Measurements from ENCODE around the gene SRPRB.

SRPRB gene

GRCh38 chr3:133853063-133853924 lies 47.7 kb downstream of the SRPRB start:
- Histone ChIP-seq H2BK12ac (ENCODE audit: low read length) (no peak overlapping the region), H3K36me3 (replicated peaks in 1 of 2; ENCODE audit: control insufficient read depth in 2 of 2, insufficient read depth in 2 of 2, low read length in 2 of 2) (no peaks in the 10 kb centered on the region), H2AFZ (ENCODE audit: low read length) (no peak overlapping the region), H2AK5ac (ENCODE audit: low read depth, low read length) (no peak overlapping the region), H2BK5ac (ENCODE audit: low read length) (no peak overlapping the region), H3K27ac (replicated peaks; ENCODE audit: low read length) (no peak overlapping the region), H4K8ac (ENCODE audit: low read depth, low read length) (no peak overlapping the region), H3K9ac (ENCODE audit: low read depth, low read length, poor library complexity) (no peak overlapping the region), H3K14ac (ENCODE audit: low read length) (no peak overlapping the region), H3K4me1 (ENCODE audit: control insufficient read depth in 2 of 2, insufficient read depth in 1 of 2, low read depth in 1 of 2, low read length in 2 of 2) (peaks cover 0 to 1% of the 10 kb centered on the region in 2 donors), H3K4me2 (ENCODE audit: insufficient read depth, low read length, poor library complexity, severe bottlenecking) (no peak overlapping the region), H3K23ac (ENCODE audit: low read depth, low read length, poor library complexity) (no peak overlapping the region), H3K79me1 (ENCODE audit: low read depth, low read length) (peaks cover 2% of the 10 kb centered on the region), H3K9me3 (replicated peaks in 1 of 2; ENCODE audit: control insufficient read depth in 2 of 2, insufficient read depth in 1 of 2, low read depth in 1 of 2, low read length in 2 of 2) (no peaks in the 10 kb centered on the region), H3K4me3 (ENCODE audit: low read length in 2 of 2) (no peak overlapping the region), H2BK120ac (ENCODE audit: low read depth, low read length) (no peak overlapping the region), H3K4ac (ENCODE audit: low read length) (no peak overlapping the region), H4K91ac (ENCODE audit: low read depth, low read length, poor library complexity) (no peak overlapping the region), H3K27me3 (ENCODE audit: control insufficient read depth in 3 of 3, insufficient read depth in 3 of 3, low read depth in 1 of 3, low read length in 3 of 3) (peaks cover 0 to 15% (median 0%) of the 10 kb centered on the region in 3 experiments), H2BK15ac (ENCODE audit: low read length) (no peak overlapping the region), H3K18ac (ENCODE audit: low read length) (no peak overlapping the region)
- no CpG with 5 or more reads among the region's 5 CpGs for WGBS, 2 donors (ENCODE audit: extremely low coverage in 2 of 2, insufficient read length in 2 of 2, insufficient replicate concordance in 1 of 2)
- DNase-seq (ENCODE audit: low spot score), result no peak

- Histone ChIP-seq H3K14ac (ENCODE audit: low read length) (no peak overlapping the region), H2BK12ac (ENCODE audit: low read length) (no peak overlapping the region), H4K8ac (ENCODE audit: low read depth, low read length) (no peak overlapping the region), H2BK5ac (ENCODE audit: low read length) (no peak overlapping the region), H3K4me1 (ENCODE audit: control insufficient read depth in 2 of 2, insufficient read depth in 1 of 2, low read depth in 1 of 2, low read length in 2 of 2) (peaks cover 0 to 1% of the 10 kb centered on the region in 2 donors), H2BK15ac (ENCODE audit: low read length) (no peak overlapping the region), H4K91ac (ENCODE audit: low read depth, low read length, poor library complexity) (no peak overlapping the region), H3K4me3 (ENCODE audit: low read length in 2 of 2) (no peak overlapping the region), H3K23ac (ENCODE audit: low read depth, low read length, poor library complexity) (no peak overlapping the region), H3K27ac (replicated peaks; ENCODE audit: low read length) (no peak overlapping the region), H3K79me1 (ENCODE audit: low read depth, low read length) (peaks cover 2% of the 10 kb centered on the region), H3K27me3 (ENCODE audit: control insufficient read depth in 3 of 3, insufficient read depth in 3 of 3, low read depth in 1 of 3, low read length in 3 of 3) (peaks cover 0 to 15% (median 0%) of the 10 kb centered on the region in 3 experiments), H2AK5ac (ENCODE audit: low read depth, low read length) (no peak overlapping the region), H3K4ac (ENCODE audit: low read length) (no peak overlapping the region), H3K36me3 (replicated peaks in 1 of 2; ENCODE audit: control insufficient read depth in 2 of 2, insufficient read depth in 2 of 2, low read length in 2 of 2) (no peaks in the 10 kb centered on the region), H3K18ac (ENCODE audit: low read length) (no peak overlapping the region), H3K9me3 (replicated peaks in 1 of 2; ENCODE audit: control insufficient read depth in 2 of 2, insufficient read depth in 1 of 2, low read depth in 1 of 2, low read length in 2 of 2) (no peaks in the 10 kb centered on the region), H3K9ac (ENCODE audit: low read depth, low read length, poor library complexity) (no peak overlapping the region), H3K4me2 (ENCODE audit: insufficient read depth, low read length, poor library complexity, severe bottlenecking) (no peak overlapping the region), H2BK120ac (ENCODE audit: low read depth, low read length) (no peak overlapping the region), H2AFZ (ENCODE audit: low read length) (no peak overlapping the region)
- WGBS, 2 donors (ENCODE audit: extremely low coverage in 2 of 2, insufficient read length in 2 of 2, insufficient replicate concordance in 1 of 2), result no CpG with 5 or more reads among the region's 2 CpGs
- no peak for DNase-seq (ENCODE audit: low spot score)
These were observed 48.3 kb downstream of the SRPRB start for GRCh38 chr3:133853925-133854227.

GRCh38 chr3:133854264-133855001 lies 48.8 kb downstream of the SRPRB start:
- Histone ChIP-seq H2AK5ac (ENCODE audit: low read depth, low read length) (no peak overlapping the region), H3K4ac (ENCODE audit: low read length) (no peak overlapping the region), H3K36me3 (replicated peaks in 1 of 2; ENCODE audit: control insufficient read depth in 2 of 2, insufficient read depth in 2 of 2, low read length in 2 of 2) (no peaks in the 10 kb centered on the region), H3K27me3 (ENCODE audit: control insufficient read depth in 3 of 3, insufficient read depth in 3 of 3, low read depth in 1 of 3, low read length in 3 of 3) (peaks cover 0 to 15% (median 0%) of the 10 kb centered on the region in 3 experiments), H4K8ac (ENCODE audit: low read depth, low read length) (no peak overlapping the region), H3K4me2 (ENCODE audit: insufficient read depth, low read length, poor library complexity, severe bottlenecking) (no peak overlapping the region), H4K91ac (ENCODE audit: low read depth, low read length, poor library complexity) (no peak overlapping the region), H3K9me3 (replicated peaks in 1 of 2; ENCODE audit: control insufficient read depth in 2 of 2, insufficient read depth in 1 of 2, low read depth in 1 of 2, low read length in 2 of 2) (no peaks in the 10 kb centered on the region), H3K4me3 (ENCODE audit: low read length in 2 of 2) (no peak overlapping the region), H3K23ac (ENCODE audit: low read depth, low read length, poor library complexity) (no peak overlapping the region), H3K4me1 (ENCODE audit: control insufficient read depth in 2 of 2, insufficient read depth in 1 of 2, low read depth in 1 of 2, low read length in 2 of 2) (peaks cover 0 to 1% of the 10 kb centered on the region in 2 donors), H2BK15ac (ENCODE audit: low read length) (no peak overlapping the region), H3K79me1 (ENCODE audit: low read depth, low read length) (peaks cover 2% of the 10 kb centered on the region), H3K18ac (ENCODE audit: low read length) (no peak overlapping the region), H2BK120ac (ENCODE audit: low read depth, low read length) (no peak overlapping the region), H3K14ac (ENCODE audit: low read length) (no peak overlapping the region), H2AFZ (ENCODE audit: low read length) (no peak overlapping the region), H2BK5ac (ENCODE audit: low read length) (no peak overlapping the region), H3K27ac (replicated peaks; ENCODE audit: low read length) (no peak overlapping the region), H3K9ac (ENCODE audit: low read depth, low read length, poor library complexity) (no peak overlapping the region), H2BK12ac (ENCODE audit: low read length) (no peak overlapping the region)
- WGBS, 2 donors (ENCODE audit: extremely low coverage in 2 of 2, insufficient read length in 2 of 2, insufficient replicate concordance in 1 of 2), result no CpG with 5 or more reads among the region's 5 CpGs
- DNase-seq (ENCODE audit: low spot score), result no peak

GRCh38 chr3:133855002-133855370 lies 49.4 kb downstream of the SRPRB start:
- H3K4me3 ChIP-seq (ENCODE audit: low read length in 2 of 2), result no peak overlapping the region
- no CpG with 5 or more reads among the region's 4 CpGs for WGBS, 2 donors (ENCODE audit: extremely low coverage in 2 of 2, insufficient read length in 2 of 2, insufficient replicate concordance in 1 of 2)
- H3K27me3 ChIP-seq (ENCODE audit: control insufficient read depth in 3 of 3, insufficient read depth in 3 of 3, low read depth in 1 of 3, low read length in 3 of 3), result peaks cover 0 to 15% (median 0%) of the 10 kb centered on the region in 3 experiments
- H3K4ac ChIP-seq (ENCODE audit: low read length), result no peak overlapping the region
- H3K14ac ChIP-seq (ENCODE audit: low read length), result no peak overlapping the region
- no peak overlapping the region for H3K23ac ChIP-seq (ENCODE audit: low read depth, low read length, poor library complexity)
- H2BK120ac ChIP-seq (ENCODE audit: low read depth, low read length), result no peak overlapping the region
- peaks cover 0 to 1% of the 10 kb centered on the region in 2 donors for H3K4me1 ChIP-seq (ENCODE audit: control insufficient read depth in 2 of 2, insufficient read depth in 1 of 2, low read depth in 1 of 2, low read length in 2 of 2)
- no peak for DNase-seq (ENCODE audit: low spot score)
- H4K8ac ChIP-seq (ENCODE audit: low read depth, low read length), result no peak overlapping the region
- H2BK15ac ChIP-seq (ENCODE audit: low read length), result no peak overlapping the region
- no peak overlapping the region for H3K4me2 ChIP-seq (ENCODE audit: insufficient read depth, low read length, poor library complexity, severe bottlenecking)
- no peak overlapping the region for H3K18ac ChIP-seq (ENCODE audit: low read length)
- no peaks in the 10 kb centered on the region for H3K36me3 ChIP-seq (replicated peaks in 1 of 2; ENCODE audit: control insufficient read depth in 2 of 2, insufficient read depth in 2 of 2, low read length in 2 of 2)
- no peak overlapping the region for H3K9ac ChIP-seq (ENCODE audit: low read depth, low read length, poor library complexity)
- H4K91ac ChIP-seq (ENCODE audit: low read depth, low read length, poor library complexity), result no peak overlapping the region
- H2AFZ ChIP-seq (ENCODE audit: low read length), result no peak overlapping the region
- no peak overlapping the region for H2BK12ac ChIP-seq (ENCODE audit: low read length)
- peaks cover 2% of the 10 kb centered on the region for H3K79me1 ChIP-seq (ENCODE audit: low read depth, low read length)
- no peaks in the 10 kb centered on the region for H3K9me3 ChIP-seq (replicated peaks in 1 of 2; ENCODE audit: control insufficient read depth in 2 of 2, insufficient read depth in 1 of 2, low read depth in 1 of 2, low read length in 2 of 2)
- H3K27ac ChIP-seq (replicated peaks; ENCODE audit: low read length), result no peak overlapping the region
- H2BK5ac ChIP-seq (ENCODE audit: low read length), result no peak overlapping the region
- H2AK5ac ChIP-seq (ENCODE audit: low read depth, low read length), result no peak overlapping the region
